Measurements from ENCODE around the gene KCND2. TPM values are rescaled to one million over a fixed set of nuclear protein-coding genes. Genes with fewer than 3 reads are reported as not detected.
"Not testable (repeated sequence)": the region's sequence is repeated elsewhere in the genome, so short reads cannot be mapped to it uniquely, and the experiment has no call there.

KCND2 gene
- polyA plus RNA-seq, 3 donors, result 1.2 to 2.8 (median 2.6) TPM

GRCh38 chr7:120775755-120776154, 502.8 kb downstream of the KCND2 start:
- DNase-seq (ENCODE audit: extremely low read depth in 1 of 11, low read depth in 9 of 11, low spot score in 4 of 11), result no peak

GRCh38 chr7:120779078-120779477, 506.1 kb downstream of the KCND2 start:
- DNase-seq (ENCODE audit: extremely low read depth in 1 of 11, low read depth in 9 of 11, low spot score in 4 of 11), result not testable (repeated sequence)

- not testable (repeated sequence) for DNase-seq (ENCODE audit: extremely low read depth in 1 of 11, low read depth in 9 of 11, low spot score in 4 of 11)
Measured at GRCh38 chr7:120780451-120780850, 507.5 kb downstream of the KCND2 start.

GRCh38 chr7:120780938-120781337, 508.0 kb downstream of the KCND2 start:
- no peak for DNase-seq (ENCODE audit: extremely low read depth in 1 of 11, low read depth in 9 of 11, low spot score in 4 of 11)

GRCh38 chr7:120781924-120782323, 508.9 kb downstream of the KCND2 start:
- DNase-seq (ENCODE audit: extremely low read depth in 1 of 11, low read depth in 9 of 11, low spot score in 4 of 11), result not testable (repeated sequence)

GRCh38 chr7:120783273-120783672, 510.3 kb downstream of the KCND2 start:
- no peak for DNase-seq (ENCODE audit: extremely low read depth in 1 of 11, low read depth in 9 of 11, low spot score in 4 of 11)

GRCh38 chr7:120783721-120784120, 510.7 kb downstream of the KCND2 start:
- DNase-seq (ENCODE audit: extremely low read depth in 1 of 11, low read depth in 9 of 11, low spot score in 4 of 11), result no peak

GRCh38 chr7:120785095-120785494, 512.1 kb downstream of the KCND2 start:
- no peak for DNase-seq (ENCODE audit: extremely low read depth in 1 of 11, low read depth in 9 of 11, low spot score in 4 of 11)

- DNase-seq (ENCODE audit: extremely low read depth in 1 of 11, low read depth in 9 of 11, low spot score in 4 of 11), result peak; percentile 41 to 77 (median 58)
Measured at GRCh38 chr7:120792091-120792860, 519.3 kb downstream of the KCND2 start.

GRCh38 chr7:120792861-120793130, 519.8 kb downstream of the KCND2 start:
- no peak for DNase-seq (ENCODE audit: extremely low read depth in 1 of 11, low read depth in 9 of 11, low spot score in 4 of 11)

GRCh38 chr7:120793213-120793936, 520.4 kb downstream of the KCND2 start:
- DNase-seq (ENCODE audit: extremely low read depth in 1 of 11, low read depth in 9 of 11, low spot score in 4 of 11), result no peak

GRCh38 chr7:120794106-120794729, 521.2 kb downstream of the KCND2 start:
- DNase-seq (ENCODE audit: extremely low read depth in 1 of 11, low read depth in 9 of 11, low spot score in 4 of 11), result no peak

- DNase-seq (ENCODE audit: extremely low read depth in 1 of 11, low read depth in 9 of 11, low spot score in 4 of 11), result no peak
Measured at GRCh38 chr7:120797026-120797645, 524.2 kb downstream of the KCND2 start.

- DNase-seq (ENCODE audit: extremely low read depth in 1 of 11, low read depth in 9 of 11, low spot score in 4 of 11), result no peak
Measured at GRCh38 chr7:120799147-120799546, 526.2 kb downstream of the KCND2 start.

Data from renal cortex interstitium (tissue), 11 donors.